ENCODE results near the gene POLDIP2.

GRCh38 chr17:28405632-28406472 lies 48.5 kb upstream of the POLDIP2 start, which contains the start of gene SLC46A1:
- TF ChIP-seq POLR2A (IDR thresholded peaks at IDR 0.05) (no peak), EP300 (IDR thresholded peaks at IDR 0.05) (no peak)

Data from ovary (tissue), 1 donor.